NCI-H146 treated with DMSO at 0.1 percent for 48 hours (cell line): Measurements from ENCODE around the gene JCHAIN.
"Not testable (repeated sequence)": the region's sequence is repeated elsewhere in the genome, so short reads cannot be mapped to it uniquely, and the experiment has no call there.

ENCODE experiments used
- DNase-seq: peaks from one replicate; lab custom pipeline; 2025; ENCODE audit not compliant: unreplicated experiment; lab: John Stamatoyannopoulos, UW

The JCHAIN gene

DNA sequence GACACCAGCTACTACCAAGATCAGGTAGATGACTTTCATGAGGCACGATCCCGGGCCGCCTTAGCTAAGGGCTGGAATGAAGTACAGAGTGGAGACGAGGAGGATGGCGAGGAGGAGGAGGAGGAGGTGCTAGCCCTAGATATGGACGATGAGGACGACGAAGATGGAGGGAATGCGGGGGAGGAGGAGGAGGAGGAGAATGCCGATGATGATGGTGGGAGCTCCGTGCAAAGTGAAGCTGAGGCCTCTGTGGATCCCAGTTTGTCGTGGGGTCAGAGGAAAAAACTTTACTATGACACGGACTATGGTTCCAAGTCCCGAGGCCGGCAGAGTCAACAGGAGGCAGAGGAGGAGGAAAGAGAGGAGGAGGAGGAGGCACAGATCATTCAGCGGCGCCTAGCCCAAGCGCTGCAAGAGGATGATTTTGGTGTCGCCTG lies 22.5 kb upstream of the JCHAIN start:
- no peak for DNase-seq

DNA sequence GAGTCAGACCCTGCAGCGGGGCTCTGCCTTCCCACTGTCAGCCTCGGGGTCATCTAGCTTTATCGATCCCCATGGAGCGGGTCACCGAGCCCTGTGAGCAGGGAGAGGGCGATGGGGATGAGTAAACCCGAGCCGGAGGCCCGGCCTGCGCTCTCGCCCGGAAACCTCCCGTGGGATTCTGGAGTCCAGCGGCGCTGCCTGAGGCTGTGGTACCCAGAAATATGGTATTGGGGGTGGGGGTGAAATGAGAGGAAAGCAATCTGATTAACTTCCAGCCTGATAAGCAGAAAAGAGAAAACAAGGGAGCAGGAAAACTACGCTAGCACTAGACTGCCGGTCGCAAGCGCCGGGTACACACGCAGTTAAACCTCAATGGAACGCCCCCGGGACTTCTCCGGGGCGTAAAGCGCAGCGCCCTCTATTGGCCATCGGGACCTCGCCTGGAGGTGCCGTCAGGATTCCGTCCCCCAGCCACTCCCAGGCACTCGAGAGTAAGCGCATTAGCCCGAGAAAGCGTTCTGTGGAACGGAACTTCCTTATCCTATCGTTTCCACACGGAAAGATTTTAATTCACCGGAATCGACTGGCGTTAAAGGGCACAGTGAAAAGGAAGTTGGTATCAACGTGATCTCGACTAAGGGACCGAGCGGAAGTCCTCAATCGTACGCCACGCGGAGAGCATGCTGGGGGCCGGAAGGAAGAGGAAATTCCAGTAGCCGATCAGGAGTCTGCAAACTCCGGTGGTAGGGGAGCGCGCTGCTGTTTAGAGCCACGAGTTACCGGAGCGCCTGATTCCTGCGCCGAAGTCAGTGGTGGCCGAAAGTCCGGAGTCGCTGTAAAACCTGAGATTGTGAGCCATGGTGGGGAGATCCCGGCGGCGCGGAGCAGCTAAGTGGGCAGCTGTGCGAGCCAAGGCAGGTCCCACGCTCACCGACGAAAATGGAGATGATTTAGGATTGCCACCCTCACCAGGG lies 21.8 kb upstream of the JCHAIN start, which contains the start of gene UTP3:
Gene UTP3, plus strand, starts transcription at position 712 of the 974 bp plus-strand sequence. Its CDS starts 146 bp downstream, at position 858.
- DNase-seq, result peak; percentile 96

DNA sequence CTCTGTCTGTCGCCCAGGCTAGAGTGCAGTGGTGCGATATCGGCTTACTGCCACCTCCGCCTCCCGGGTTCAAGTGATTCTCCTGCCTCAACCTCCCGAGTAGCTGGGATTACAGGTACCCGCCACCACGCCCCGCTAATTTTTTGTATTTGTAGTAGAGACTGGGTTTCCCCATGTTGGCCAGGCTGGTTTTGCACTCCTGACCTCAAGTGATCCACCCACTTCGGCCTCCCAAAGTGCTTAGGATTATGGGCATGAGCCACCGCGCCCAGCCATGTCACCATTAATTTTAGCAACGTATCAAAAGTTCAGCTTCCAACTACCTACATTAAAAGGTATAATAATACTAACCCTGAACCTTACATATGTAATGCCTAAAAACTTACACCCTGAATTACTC lies 21.1 kb upstream of the JCHAIN start:
- no peak for DNase-seq

DNA sequence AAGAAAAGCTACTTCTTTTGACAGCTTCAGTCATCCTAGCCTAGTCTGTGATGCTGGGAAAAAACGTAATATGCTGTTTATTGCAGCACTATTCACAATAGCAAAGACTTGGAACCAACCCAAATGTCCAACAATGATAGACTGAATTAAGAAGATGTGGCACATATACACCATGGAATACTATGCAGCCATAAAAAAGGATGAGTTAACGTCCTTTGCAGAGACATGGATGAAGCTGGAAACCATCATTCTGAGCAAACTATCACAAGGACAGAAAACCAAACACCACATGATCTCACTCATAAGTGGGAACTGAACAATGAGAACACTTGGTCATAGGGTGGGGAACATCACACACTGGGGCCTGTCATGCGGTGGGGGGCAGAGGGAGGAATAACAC lies 15.8 kb upstream of the JCHAIN start:
- not testable (repeated sequence) for DNase-seq

DNA sequence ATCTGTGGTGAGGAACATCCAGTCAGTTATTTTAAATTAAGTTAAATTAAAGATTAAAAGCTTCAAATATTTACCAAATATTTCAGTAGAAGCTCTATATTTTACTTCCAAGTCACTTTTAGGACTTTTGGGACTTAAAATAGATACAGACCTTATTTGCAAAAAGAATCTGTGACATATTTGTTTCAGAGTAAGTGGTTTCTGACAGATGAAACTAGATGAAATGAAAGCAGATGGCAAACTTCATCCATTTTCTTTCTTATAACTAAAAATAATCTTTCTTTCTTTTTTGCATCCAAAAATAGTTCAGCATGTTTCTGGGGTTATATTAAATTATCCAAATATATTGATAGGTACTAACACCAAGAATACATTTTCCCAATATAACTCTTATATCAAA lies 15.4 kb upstream of the JCHAIN start:
- no peak for DNase-seq

DNA sequence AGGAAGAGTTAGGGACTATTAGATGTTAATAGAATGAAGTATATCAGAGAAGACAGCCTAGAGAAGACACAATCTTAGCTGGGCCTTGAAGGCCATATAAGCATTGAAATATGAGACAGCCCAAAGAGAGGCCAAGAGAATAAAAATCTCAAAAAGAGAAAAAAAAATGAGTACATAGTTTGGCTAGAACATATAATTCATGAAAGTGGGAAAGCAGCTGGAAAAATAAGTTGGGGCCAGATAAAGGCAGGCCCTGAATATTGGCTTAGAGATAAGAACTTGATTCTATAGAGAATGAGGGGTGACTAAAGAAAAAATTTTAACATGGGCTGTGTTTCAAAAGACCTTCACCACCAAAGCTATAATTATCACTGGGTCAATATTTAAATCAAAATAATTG lies 14.6 kb upstream of the JCHAIN start:
- DNase-seq, result peak; percentile 12

DNA sequence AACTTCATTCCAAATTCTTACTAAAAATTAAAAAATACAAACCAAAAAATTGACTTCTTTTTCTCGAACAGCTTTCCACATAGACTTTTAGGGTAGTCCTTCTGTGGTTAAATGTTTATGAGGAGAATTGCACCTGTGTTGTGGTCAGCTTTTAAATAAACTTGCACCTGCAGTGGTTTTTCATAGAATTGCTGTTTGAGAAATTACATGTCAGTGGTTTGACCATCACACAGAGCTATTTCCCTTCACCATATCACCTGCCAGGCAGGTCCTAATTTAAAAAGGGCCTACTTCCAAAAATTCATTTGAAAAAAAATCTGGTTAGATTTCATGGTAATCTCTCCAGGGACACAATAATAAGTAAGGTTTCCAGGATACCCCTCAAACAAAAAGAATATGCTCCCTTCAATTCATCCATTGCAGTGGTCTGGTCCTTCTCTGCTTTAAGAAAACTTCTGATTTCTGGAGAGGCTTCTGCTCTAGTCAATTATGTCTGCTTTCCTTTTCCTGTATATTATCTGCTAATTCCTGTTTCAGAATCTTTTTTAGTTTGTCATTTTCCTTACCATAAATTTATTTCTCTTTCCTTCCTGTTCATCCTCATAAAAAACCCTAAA lies 12.2 kb upstream of the JCHAIN start:
- DNase-seq, result no peak

DNA sequence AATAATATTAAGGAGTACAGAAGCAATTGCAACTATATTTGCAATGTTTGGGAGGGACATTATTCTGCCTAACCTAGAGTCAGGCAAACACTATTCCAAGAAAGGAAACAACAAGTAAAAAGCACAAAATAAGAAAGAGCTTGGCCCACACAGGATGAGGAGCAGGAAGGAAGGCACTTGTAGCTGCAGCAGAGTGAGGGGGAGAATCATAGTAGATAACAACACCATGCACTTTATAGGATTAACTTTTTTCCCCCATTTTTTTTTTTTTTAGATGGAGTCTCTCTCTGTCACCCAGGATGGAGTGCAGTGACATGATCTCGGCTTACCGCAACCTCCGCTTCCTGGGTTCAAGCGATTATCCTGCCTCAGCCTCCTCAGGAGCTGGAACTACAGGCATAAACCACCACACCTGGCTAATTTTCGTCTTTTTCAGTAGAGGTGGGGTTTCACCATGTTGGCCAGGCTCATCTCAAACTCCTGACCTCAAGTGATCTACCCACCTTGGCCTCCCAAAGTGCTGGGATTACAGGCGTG lies 10.3 kb upstream of the JCHAIN start:
- no peak for DNase-seq

DNA sequence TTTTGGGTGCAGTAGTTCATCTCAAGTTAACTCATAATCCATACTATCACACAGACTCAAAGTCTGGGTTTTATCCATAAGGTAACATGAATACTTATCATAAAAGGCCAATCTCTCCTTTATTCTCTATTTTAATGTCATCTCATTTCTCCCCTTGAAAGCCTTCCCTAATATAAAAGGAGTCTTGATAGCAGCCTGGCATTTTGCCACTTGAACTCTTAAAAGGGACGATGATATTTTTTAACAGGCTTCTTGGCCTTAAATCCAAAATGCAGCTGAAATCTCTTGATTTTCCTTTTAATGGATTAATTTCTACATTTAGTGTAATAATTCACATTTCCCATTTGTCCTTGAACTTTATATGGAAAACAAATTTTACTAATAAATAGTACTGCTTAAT lies 8.4 kb upstream of the JCHAIN start:
- no peak for DNase-seq

DNA sequence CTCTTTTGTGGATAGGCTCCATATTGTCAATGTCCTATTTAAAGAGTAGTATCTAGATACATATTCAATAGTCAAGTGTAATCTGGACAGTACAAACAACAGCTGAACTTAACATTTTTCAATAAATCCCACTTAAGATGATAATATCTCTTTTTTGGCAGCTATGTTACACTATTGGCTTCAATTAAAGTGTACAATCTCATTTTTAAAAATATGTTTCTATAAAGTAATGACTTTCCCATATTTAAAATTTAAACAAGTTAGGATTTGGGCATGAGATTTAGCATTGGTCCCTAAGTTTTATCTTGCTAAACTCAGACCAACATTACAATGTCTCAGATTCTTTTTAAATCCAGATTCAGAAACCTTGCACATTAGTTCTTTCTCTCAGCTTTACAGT lies 7.9 kb upstream of the JCHAIN start:
- no peak for DNase-seq

DNA sequence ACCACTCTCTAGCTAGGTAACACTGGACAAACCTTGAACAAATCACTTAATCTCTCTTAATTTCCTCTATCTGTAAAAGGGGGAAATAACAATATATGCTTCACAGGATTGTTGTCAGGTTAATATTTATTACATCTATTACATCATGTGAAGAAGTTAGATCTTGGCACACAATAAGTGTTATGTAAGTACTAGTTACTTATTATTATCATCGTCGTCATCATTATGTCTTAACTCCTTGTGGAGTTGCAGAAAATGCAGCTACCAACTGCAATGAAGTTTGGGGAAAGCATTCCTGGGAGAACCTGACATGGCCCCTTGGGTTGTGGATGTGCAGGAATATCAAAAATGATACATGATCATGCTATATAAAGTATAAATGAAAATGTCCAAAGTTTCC lies 4.8 kb upstream of the JCHAIN start:
- DNase-seq, result no peak

DNA sequence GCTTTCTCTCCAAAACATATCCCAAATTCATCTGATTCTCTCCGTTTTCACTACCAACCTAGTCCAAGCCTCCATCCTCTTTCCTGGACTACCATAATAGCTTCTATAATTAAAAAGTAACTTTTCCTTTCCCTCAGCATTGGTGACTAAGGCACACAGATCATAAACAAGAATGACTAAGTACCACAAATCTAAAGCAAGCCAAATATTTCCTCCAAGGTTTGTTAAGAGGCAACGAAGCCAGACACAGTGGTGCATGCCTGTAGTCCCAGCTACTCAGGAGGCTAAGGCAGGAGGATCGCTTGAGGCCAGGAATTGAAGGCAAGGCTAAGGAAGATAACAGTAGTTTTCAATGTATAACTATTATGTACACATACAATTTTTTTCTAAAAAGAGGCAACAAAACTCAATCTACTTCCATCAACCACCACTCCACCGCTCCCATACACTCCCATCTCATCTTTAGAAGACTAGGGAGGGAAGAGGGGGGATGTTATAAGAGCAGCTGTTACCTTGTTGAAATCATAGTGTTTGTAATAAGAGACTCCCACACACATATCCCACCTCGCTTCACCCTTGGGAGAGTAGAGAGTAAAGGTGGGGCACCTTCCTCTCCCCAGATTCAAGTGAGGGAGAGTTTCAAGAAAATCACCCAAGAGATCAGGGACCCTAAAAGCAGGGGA lies 4.2 kb upstream of the JCHAIN start:
- DNase-seq, result no peak

DNA sequence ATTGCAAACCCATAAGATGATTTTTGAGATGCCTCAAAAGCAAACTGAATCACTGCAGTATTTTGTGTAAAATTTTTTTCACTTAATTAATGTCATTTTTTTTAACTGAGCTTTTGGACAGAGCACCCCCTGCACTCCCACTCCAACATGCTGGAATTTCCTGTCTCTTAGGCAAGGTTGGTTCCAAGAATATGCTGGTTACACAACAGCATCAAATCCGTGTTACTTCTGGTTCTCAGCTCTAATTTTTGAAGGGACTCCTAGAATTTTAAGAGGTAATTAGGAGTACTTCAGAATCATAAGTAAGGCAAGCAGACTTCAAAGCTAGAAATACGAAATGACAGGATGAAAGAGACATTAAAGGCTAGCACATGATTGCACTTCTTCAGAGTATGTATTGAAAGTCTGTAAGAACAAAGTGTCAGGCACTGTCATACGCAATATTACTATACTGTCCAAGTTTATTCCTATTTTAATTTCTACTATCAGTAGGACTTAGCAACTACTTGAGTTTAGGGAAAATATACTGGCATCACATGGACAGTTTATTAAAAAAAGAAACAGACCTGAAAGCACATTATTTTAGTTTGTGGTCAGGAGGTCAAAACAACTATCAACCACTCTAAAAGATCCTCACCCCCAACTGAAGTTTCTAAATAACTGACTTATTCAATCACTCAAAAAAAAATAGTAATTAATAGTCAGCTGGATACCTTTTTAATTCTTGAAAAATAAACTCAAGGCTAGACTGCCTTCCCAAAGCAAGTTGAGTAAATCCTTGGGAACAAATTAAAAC lies 1.6 kb upstream of the JCHAIN start:
- DNase-seq, result no peak

DNA sequence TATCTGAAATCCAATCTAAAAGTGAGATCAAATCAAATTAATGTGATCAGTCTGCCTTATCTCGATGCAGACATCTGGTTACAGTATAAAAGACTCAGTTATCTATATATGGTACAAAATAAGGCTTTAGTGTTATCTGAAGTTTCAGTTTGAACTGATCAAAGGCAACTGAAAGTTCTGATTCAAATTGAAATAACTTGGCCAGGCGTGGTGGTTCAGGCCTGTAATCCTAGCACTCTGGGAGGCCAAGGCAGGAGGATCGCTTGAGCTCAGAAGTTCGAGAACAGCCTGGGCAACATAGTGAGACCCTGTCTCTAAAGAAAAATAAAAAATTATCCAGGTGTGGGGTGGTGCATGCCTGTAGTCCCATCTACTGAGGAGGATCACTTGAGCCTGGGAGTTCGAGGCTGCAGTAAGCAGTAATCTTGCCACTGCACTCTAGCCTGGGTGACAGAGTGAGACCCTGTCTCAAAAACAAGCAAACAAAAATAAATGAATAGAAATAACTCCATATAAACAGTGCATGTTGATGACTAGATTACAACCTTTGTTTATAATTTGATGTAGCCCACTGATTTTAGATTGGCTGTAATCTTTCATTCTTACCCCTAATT lies 4.9 kb downstream of the JCHAIN start:
- DNase-seq, result not testable (repeated sequence)

DNA sequence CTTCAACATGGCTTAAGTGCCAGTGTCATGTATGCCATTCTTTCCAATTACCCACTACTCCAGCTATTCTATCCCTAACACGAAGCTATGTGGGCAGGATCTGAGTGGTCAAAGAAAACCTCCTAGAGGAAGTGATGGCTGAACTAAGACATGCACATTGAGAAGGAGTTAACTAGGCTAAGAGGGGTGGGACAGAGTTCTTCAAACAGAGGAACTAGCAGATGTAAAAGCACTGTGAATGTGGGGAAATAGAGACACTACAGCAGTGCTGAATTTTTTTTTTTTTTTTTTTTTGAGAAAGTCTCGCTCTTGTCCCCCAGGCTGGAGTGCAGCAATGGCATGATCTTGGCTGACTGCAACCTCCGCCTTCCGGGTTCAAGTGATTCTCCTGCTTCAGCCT lies 6.2 kb downstream of the JCHAIN start:
- no peak for DNase-seq

DNA sequence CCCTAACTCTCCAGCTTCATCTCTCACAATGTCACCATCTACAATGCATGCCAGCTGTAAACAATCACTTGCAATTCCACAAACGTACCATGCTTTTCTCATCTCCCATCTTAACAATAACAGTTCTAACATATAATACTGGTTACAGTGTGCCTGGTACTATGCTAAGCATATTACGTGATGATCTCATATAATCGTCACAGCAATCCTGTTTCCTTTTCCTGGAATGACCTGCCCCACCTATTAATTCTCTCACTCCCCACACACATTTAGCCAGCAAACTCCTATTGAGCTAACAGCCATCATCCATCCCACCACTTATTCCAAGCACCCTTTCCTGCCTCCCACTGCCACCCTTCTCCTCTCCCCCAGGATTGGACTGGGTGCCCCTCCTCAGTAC lies 7.9 kb downstream of the JCHAIN start:
- DNase-seq, result no peak

DNA sequence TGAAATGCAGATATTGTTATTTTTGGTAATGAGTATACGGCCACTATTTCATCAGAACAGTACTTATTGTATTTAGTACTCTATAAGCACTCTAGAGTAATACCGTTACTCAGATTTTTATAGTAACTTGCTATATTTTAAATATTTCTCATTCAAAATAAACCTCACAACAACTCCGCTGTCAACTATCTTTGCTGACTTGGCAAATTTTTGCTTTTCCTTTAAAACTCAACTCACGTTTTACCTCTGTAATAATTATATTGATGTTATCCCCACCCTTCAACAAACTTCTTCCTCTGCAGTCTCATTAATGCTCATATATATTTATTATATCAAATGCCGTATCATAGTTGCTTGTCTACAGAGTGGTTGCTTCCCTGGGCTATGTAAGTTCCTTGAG lies 9.0 kb downstream of the JCHAIN start:
- no peak for DNase-seq

DNA sequence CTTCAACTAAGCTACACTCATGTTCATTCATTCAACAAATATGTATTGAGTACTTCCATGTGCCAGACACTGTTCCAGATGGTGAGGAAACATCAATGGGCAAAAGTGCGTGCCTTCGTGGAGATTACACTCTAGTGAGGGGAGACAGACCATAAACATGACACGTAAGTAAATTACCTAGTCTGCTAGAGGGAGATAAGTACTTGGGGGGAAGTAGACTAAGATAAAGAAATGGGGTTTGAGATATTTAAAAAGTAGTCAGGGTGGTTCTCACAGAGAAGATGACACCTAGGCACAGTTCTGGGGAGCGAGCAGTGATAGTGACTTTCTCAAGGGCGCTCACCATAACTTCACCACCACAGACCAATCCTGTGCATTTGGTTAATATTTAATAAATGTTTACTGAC lies 11.7 kb downstream of the JCHAIN start:
- DNase-seq, result no peak

DNA sequence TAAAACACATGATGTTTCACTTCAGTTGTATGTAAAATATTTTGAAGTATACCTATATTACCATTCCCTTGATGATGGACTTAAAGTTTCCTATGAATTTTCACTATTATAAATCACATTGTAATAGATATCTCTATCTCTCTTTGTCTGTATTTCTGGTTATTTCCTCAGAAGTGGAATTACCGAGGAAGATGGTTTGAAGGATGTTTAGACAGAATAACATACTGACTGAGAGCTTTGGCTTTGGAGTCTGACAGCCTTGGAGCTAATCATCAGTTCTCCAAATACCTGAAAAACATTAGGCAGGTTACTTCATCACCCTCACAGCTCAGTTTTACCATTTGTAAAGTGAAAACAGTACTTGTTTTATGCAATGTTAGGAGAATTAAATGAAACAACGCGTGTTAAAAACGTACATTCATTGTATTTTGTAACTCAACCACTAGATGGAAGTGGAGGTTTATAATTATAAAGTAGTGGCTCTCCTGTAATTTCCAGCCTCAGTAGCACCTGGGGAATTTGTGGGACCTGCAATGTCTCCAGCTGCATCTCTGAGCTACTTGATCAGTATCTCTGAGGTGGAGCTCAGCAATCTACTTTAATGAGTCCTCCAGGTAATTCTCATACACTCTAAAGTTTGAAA lies 14.3 kb downstream of the JCHAIN start:
- DNase-seq, result peak; percentile 27

DNA sequence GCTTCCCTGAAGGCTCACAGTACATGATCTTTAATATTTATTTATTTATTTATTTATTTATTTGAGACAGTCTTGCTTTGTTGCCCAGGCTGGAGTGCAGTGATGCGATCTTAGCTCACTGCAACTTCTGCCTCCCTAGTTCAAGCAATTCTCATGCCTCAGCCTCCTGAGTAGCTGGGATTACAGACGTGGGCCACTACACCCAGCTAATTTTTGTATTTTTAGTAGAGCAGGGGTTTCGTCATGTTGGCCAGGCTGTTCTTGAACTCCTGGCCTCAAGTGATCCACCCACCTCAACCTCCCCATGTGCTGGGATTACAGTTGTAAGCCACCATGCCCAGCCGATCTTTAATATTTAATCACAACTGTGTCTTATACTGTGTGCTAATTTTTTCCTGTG lies 15.6 kb downstream of the JCHAIN start:
- DNase-seq, result not testable (repeated sequence)
